Natural killer cell (primary cell): ENCODE measurements around the gene RBP3. TPM values are rescaled to one million over a fixed set of nuclear protein-coding genes. Genes with fewer than 3 reads are reported as not detected.

ENCODE experiments used
- ATAC-seq, 3 donors: fragments of 150-1000 bp in 2 of 3; fragments of 200-7000 bp in 1 of 3; cut with Tn5 transposase; 1 replicate in 1 of 3; 2 replicates in 2 of 3; pipeline ENCODE4 v1.10.0; 2021; ENCODE audit warnings: mild to moderate bottlenecking in 2 of 3, moderate library complexity in 2 of 3
- DNase-seq, 2 donors: peaks; one replicate each; pipeline versions ENCODE4 v3.0.0 to v3.0.0-alpha.2; 2013 to 2021; ENCODE audit warnings: mixed read lengths in 1 of 2
- H3K27ac ChIP-seq: one replicate; pipeline ENCODE4 v1.5.1; 2013; ENCODE audit warnings: mild to moderate bottlenecking, low read length
- H3K27me3 ChIP-seq: one replicate; pipeline ENCODE4 v1.6.1; 2013; ENCODE audit warnings: low read length; ENCODE audit not compliant: control insufficient read depth, insufficient read depth
- H3K36me3 ChIP-seq: one replicate; pipeline ENCODE4 v1.6.1; 2013; ENCODE audit warnings: low read length; ENCODE audit not compliant: control insufficient read depth, insufficient read depth
- H3K4me1 ChIP-seq: one replicate; pipeline ENCODE4 v1.6.1; 2013; ENCODE audit warnings: low read length; ENCODE audit not compliant: control insufficient read depth, insufficient read depth
- H3K4me3 ChIP-seq: one replicate; pipeline ENCODE4 v1.5.1; 2013; ENCODE audit warnings: low read length
- H3K9me3 ChIP-seq: one replicate; pipeline ENCODE4 v1.6.1; 2013; ENCODE audit warnings: low read length; ENCODE audit not compliant: control insufficient read depth, insufficient read depth
- H3K27ac Mint-ChIP-seq, 2 donors: one replicate each; pipeline ENCODE4 v1.8.0; 2022; ENCODE audit warnings: mild to moderate bottlenecking in 2 of 2, mixed read lengths in 2 of 2, moderate library complexity in 1 of 2
- H3K27me3 Mint-ChIP-seq, 2 donors: one replicate each; pipeline ENCODE4 v1.8.0; 2022; ENCODE audit warnings: low read depth in 2 of 2, mixed read lengths in 2 of 2
- H3K36me3 Mint-ChIP-seq: one replicate; pipeline ENCODE4 v1.8.0; 2022; ENCODE audit warnings: mixed read lengths
- H3K4me1 Mint-ChIP-seq, 2 donors: one replicate each; pipeline ENCODE4 v1.8.0; 2022; ENCODE audit warnings: mixed read lengths in 2 of 2
- H3K4me3 Mint-ChIP-seq: one replicate; pipeline ENCODE4 v1.8.0; 2022; ENCODE audit warnings: mild to moderate bottlenecking, moderate library complexity, mixed read lengths
- H3K9me3 Mint-ChIP-seq, 2 donors: one replicate each; pipeline ENCODE4 v1.8.0; 2022; ENCODE audit warnings: mixed read lengths in 2 of 2
- CTCF ChIP-seq: fragments of 200-600 bp; IDR thresholded peaks from one replicate; pipeline ENCODE4 v1.8.0; 2022; ENCODE audit warnings: antibody characterized with exemption
- WGBS: methylation state at CpG from one replicate; pipeline ENCODE4 v1.1.7; 2013; ENCODE audit warnings: missing lambda C conversion rate; ENCODE audit not compliant: insufficient coverage; 5-methylcytosine and 5-hydroxymethylcytosine counted together
- intact Hi-C: fragments of 100-400 bp; cut with micrococcal nuclease; formaldehyde crosslinking; loops from one replicate; pipeline ENCODE4 v1.14.2; 2022
- total RNA-seq, 4 donors: library from RNA; stranded (reverse); fragments of 120-200 nt in 1 of 4; gene quantifications; one replicate each; pipeline versions ENCODE4 v1.2.3 to v1.2.4, GENCODE V29; 2013 to 2022

RBP3 gene
- total RNA-seq, 3 donors from 2014 or later (not counting 1 experiment from before 2014, with no cell fraction given): not detected

- no peaks in the 10 kb centered on the region for H3K9me3 Mint-ChIP-seq
- intact Hi-C loops: no loop called here
- H3K27ac Mint-ChIP-seq: no peak overlapping the region
- no peaks in the 10 kb centered on the region for H3K36me3 Mint-ChIP-seq
- TF ChIP-seq CTCF: no peak
- no peak overlapping the region for H3K4me3 Mint-ChIP-seq
- ATAC-seq (no peak), DNase-seq (no peak)
- 82% methylated on average over 7 of the region's 7 CpGs for WGBS
- Histone ChIP-seq H3K9me3 (no peaks in the 10 kb centered on the region), H3K36me3 (no peaks in the 10 kb centered on the region), H3K4me3 (no peak overlapping the region), H3K27ac (no peak overlapping the region), H3K27me3 (no peaks in the 10 kb centered on the region), H3K4me1 (peaks cover 5% of the 10 kb centered on the region)
- H3K27me3 Mint-ChIP-seq: peaks cover 58 to 78% of the 10 kb centered on the region in 2 donors
- peaks cover 7 to 17% of the 10 kb centered on the region in 2 donors for H3K4me1 Mint-ChIP-seq
Observed at GRCh38 chr10:47379445-47379785, 31.3 kb downstream of the RBP3 start.

GRCh38 chr10:47379901-47380300 lies 31.7 kb downstream of the RBP3 start:
- 72% methylated on average over 11 of the region's 11 CpGs for WGBS

DNA sequence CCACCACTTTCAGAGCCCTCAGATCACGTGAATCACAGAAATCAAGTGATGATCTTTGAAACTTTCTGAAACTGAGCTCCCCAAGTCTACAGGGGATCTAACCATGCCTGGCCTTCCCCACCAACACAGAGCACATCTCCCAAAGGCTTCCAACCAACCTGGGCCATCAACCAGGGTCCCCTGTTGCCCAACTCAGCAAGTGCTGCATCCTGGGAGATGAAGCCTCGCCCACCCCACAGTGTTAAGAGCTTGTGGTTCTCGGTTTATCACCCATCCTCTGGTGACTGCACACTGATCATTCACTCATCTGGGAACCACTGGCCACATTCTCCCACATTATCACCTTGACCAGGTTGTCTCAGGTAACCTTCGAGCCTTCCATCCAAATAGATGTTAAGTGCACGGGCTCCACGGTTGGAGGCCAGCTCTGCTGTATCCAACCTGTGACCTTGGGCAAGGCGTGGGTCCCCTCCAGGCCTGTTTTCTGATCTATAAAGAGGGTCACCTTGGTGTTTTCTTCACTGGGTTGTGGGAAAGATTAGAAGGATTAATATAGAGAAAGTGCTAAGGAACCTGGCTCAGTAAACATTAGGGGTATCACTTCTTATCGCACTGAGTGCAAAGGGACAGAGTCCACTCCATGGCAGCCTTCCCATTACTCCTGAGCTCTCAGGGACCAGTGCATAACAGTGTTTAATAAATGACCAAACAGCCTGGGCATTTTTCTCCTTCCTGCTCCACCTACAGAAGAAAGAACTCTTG lies 32.4 kb downstream of the RBP3 start:
- WGBS: 76% methylated on average over 8 of the region's 8 CpGs
- no peak overlapping the region for H3K4me3 ChIP-seq
- peaks cover 7% of the 10 kb centered on the region for H3K4me1 ChIP-seq
- Mint-ChIP-seq H3K4me1 (peaks cover 12 to 23% of the 10 kb centered on the region in 2 donors), H3K4me3 (no peak overlapping the region), H3K36me3 (no peaks in the 10 kb centered on the region), H3K9me3 (no peaks in the 10 kb centered on the region), H3K27me3 (peaks cover 61 to 76% of the 10 kb centered on the region in 2 donors), H3K27ac (no peak overlapping the region)
- H3K27ac ChIP-seq: no peak overlapping the region
- DNase-seq (no peak), ATAC-seq (no peak)
- TF ChIP-seq CTCF: no peak
- H3K36me3 ChIP-seq: no peaks in the 10 kb centered on the region
- H3K9me3 ChIP-seq: no peaks in the 10 kb centered on the region
- no peaks in the 10 kb centered on the region for H3K27me3 ChIP-seq
- intact Hi-C loops: no loop called here

More at GRCh38 chr10:47379901-47380300, 31.7 kb downstream of the RBP3 start:
- Mint-ChIP-seq H3K27me3 (peaks cover 61 to 78% of the 10 kb centered on the region in 2 donors), H3K4me1 (peaks cover 10 to 21% of the 10 kb centered on the region in 2 donors), H3K36me3 (no peaks in the 10 kb centered on the region), H3K27ac (no peak overlapping the region), H3K9me3 (no peaks in the 10 kb centered on the region), H3K4me3 (no peak overlapping the region)
- TF ChIP-seq CTCF: no peak
- no peaks in the 10 kb centered on the region for H3K9me3 ChIP-seq
- ATAC-seq (no peak), DNase-seq (no peak)
- intact Hi-C loops: no loop called here
- no peaks in the 10 kb centered on the region for H3K27me3 ChIP-seq
- no peak overlapping the region for H3K27ac ChIP-seq
- no peak overlapping the region for H3K4me3 ChIP-seq
- H3K4me1 ChIP-seq: peaks cover 7% of the 10 kb centered on the region
- H3K36me3 ChIP-seq: no peaks in the 10 kb centered on the region

DNA sequence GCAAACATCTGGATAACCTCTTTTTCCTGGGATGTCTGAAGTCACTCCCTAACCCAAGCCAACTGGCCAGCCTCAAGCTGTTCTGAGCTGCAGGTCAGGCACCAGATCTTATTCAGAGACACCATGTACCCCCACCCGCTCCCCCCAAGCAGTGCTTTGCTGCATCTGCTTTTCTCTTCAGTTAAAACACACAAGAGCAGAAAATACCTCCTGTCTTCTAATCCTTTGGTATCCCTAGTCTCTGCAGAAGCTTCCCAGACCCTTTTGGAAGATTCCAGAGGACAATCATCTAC lies 32.9 kb downstream of the RBP3 start:
- H3K4me1 ChIP-seq: peaks cover 7% of the 10 kb centered on the region
- H3K9me3 Mint-ChIP-seq: no peaks in the 10 kb centered on the region
- H3K4me3 ChIP-seq: no peak overlapping the region
- H3K36me3 Mint-ChIP-seq: no peaks in the 10 kb centered on the region
- peaks cover 12 to 23% of the 10 kb centered on the region in 2 donors for H3K4me1 Mint-ChIP-seq
- TF ChIP-seq CTCF: no peak
- H3K27me3 ChIP-seq: no peaks in the 10 kb centered on the region
- no peak overlapping the region for H3K27ac Mint-ChIP-seq
- 64% methylated on average over 1 of the region's 1 CpG for WGBS
- no peaks in the 10 kb centered on the region for H3K9me3 ChIP-seq
- H3K27me3 Mint-ChIP-seq: peaks cover 59 to 76% of the 10 kb centered on the region in 2 donors
- H3K36me3 ChIP-seq: no peaks in the 10 kb centered on the region
- intact Hi-C loops: no loop called here
- ATAC-seq: no peak
- H3K27ac ChIP-seq: no peak overlapping the region
- no peak overlapping the region for H3K4me3 Mint-ChIP-seq
- no peak for DNase-seq
